GM23338 (cell line): ENCODE data around the gene PLA2G4F. TPM values are rescaled to one million over a fixed set of nuclear protein-coding genes. Genes with fewer than 3 reads are reported as not detected.

Source experiments
- ATAC-seq: fragments of 200-7000 bp; cut with Tn5 transposase; 3 replicates; pipeline ENCODE4 v1.9.1; 2020
- DNase-seq: peaks from one replicate; pipeline ENCODE4 v3.0.0-alpha.2; 2015; ENCODE audit warnings: low spot score
- H2AFZ ChIP-seq: fragments of 200-600 bp; sonication (generic); 2 replicates; pipeline ENCODE4 v1.8.0; 2016; ENCODE audit warnings: antibody characterized with exemption, mild to moderate bottlenecking, moderate library complexity
- H3F3A ChIP-seq: fragments of 200-600 bp; sonication (generic); replicated peaks from 2 replicates; pipeline ENCODE4 v1.8.0; 2017; ENCODE audit warnings: antibody characterized with exemption, mixed run types, low read depth
- H3K27ac ChIP-seq: fragments of 200-600 bp; sonication (generic); 2 replicates; pipeline ENCODE4 v1.6.1; 2016; ENCODE audit warnings: low read depth
- H3K27me3 ChIP-seq: fragments of 200-600 bp; sonication (generic); 2 replicates; pipeline ENCODE4 v1.8.0; 2016; ENCODE audit warnings: mild to moderate bottlenecking, mixed run types, moderate library complexity; ENCODE audit not compliant: insufficient read depth
- H3K36me3 ChIP-seq: fragments of 200-600 bp; sonication (generic); 2 replicates; pipeline ENCODE4 v1.8.0; 2016; ENCODE audit warnings: mild to moderate bottlenecking; ENCODE audit not compliant: insufficient read depth
- H3K4me1 ChIP-seq: fragments of 200-600 bp; sonication (generic); 2 replicates; pipeline ENCODE4 v1.8.0; 2016; ENCODE audit warnings: mild to moderate bottlenecking, moderate library complexity; ENCODE audit not compliant: insufficient read depth
- H3K4me2 ChIP-seq: fragments of 200-600 bp; sonication (generic); 2 replicates; pipeline ENCODE4 v1.7.1; 2017; ENCODE audit warnings: mixed run types
- H3K4me3 ChIP-seq: fragments of 200-600 bp; sonication (generic); 2 replicates; pipeline ENCODE4 v1.6.1; 2016; ENCODE audit warnings: mixed run types
- H3K79me2 ChIP-seq: fragments of 200-600 bp; sonication (generic); replicated peaks from 2 replicates; pipeline ENCODE4 v1.8.0; 2017; ENCODE audit warnings: mild to moderate bottlenecking; ENCODE audit not compliant: insufficient read depth
- H3K9me2 ChIP-seq: fragments of 200-600 bp; sonication (generic); 2 replicates; pipeline ENCODE4 v1.8.0; 2017; ENCODE audit not compliant: insufficient read depth
- H4K20me1 ChIP-seq: fragments of 200-600 bp; sonication (generic); replicated peaks from 2 replicates; pipeline ENCODE4 v1.8.0; 2017; ENCODE audit warnings: mild to moderate bottlenecking; ENCODE audit not compliant: insufficient read depth
- H3K27ac Mint-ChIP-seq: 2 replicates; pipeline ENCODE4 v1.8.0; 2020; ENCODE audit warnings: inconsistent platforms, mild to moderate bottlenecking, moderate library complexity, mixed read lengths
- H3K27me3 Mint-ChIP-seq: 3 replicates; pipeline ENCODE4 v1.8.0; 2022; ENCODE audit warnings: low read depth, mild to moderate bottlenecking, moderate library complexity, mixed read lengths, inconsistent platforms; ENCODE audit not compliant: insufficient read depth, poor library complexity
- H3K36me3 Mint-ChIP-seq: 3 replicates; pipeline ENCODE4 v1.8.0; 2021; ENCODE audit warnings: low read depth, mild to moderate bottlenecking, inconsistent platforms, moderate library complexity, mixed read lengths
- H3K4me1 Mint-ChIP-seq: 3 replicates; pipeline ENCODE4 v1.8.0; 2020; ENCODE audit warnings: mild to moderate bottlenecking, inconsistent platforms, mixed read lengths
- H3K4me3 Mint-ChIP-seq: 3 replicates; pipeline ENCODE4 v1.8.0; 2021; ENCODE audit warnings: moderate library complexity, mild to moderate bottlenecking, inconsistent platforms, mixed read lengths
- H3K9me3 Mint-ChIP-seq: 3 replicates; pipeline ENCODE4 v1.8.0; 2020; ENCODE audit warnings: moderate library complexity, mild to moderate bottlenecking, inconsistent platforms, mixed read lengths
- CREB1 ChIP-seq: fragments of 250-450 bp; sonication (Bioruptor Pico); IDR thresholded peaks from 2 replicates; pipeline ENCODE4 v1.5.0; 2020; ENCODE audit warnings: low read depth, mild to moderate bottlenecking, moderate library complexity
- ETS1 ChIP-seq: IDR thresholded peaks from 2 replicates; pipeline ENCODE4 v1.6.1; 2016; ENCODE audit warnings: antibody characterized with exemption
- EZH2 ChIP-seq: fragments of 200-600 bp; sonication (generic); IDR thresholded peaks from one replicate; pipeline ENCODE4 v1.8.0; 2017; ENCODE audit warnings: antibody characterized with exemption, mild to moderate bottlenecking, low read depth; ENCODE audit not compliant: unreplicated experiment
- POLR2AphosphoS5 ChIP-seq: IDR thresholded peaks from 2 replicates; pipeline ENCODE4 v1.6.1; 2016; ENCODE audit warnings: antibody characterized with exemption, low read depth
- REST ChIP-seq: IDR thresholded peaks from one replicate; pipeline ENCODE4 v1.6.1; 2018; ENCODE audit warnings: antibody characterized with exemption; ENCODE audit not compliant: unreplicated experiment
- ZNF331 ChIP-seq: fragments of 250-450 bp; sonication (Bioruptor Pico); IDR thresholded peaks from 2 replicates; pipeline ENCODE4 v1.5.0; 2020; ENCODE audit warnings: low read depth, mild to moderate bottlenecking, moderate library complexity
- ZNF462 ChIP-seq: fragments of 250-450 bp; sonication (Bioruptor Pico); IDR thresholded peaks from 2 replicates; pipeline ENCODE4 v1.5.0; 2020; ENCODE audit warnings: mild to moderate bottlenecking, moderate library complexity
- polyA plus RNA-seq: library from polyadenylated mRNA; unstranded; fragments of >200 nt; fragmentation: Nextera tagmentation; extraction: Ambion mirVana; gene quantifications from 2 replicates; pipeline ENCODE4 v1.2.1, GENCODE V29; 2016
- total RNA-seq: library from RNA; depleted of rRNA; stranded (reverse); fragments of >200 nt; shearing (Covaris generic); gene quantifications from 2 replicates; pipeline ENCODE4 v1.2.3, GENCODE V29; 2014

The PLA2G4F gene
- total and polyA plus RNA-seq, 2 experiments from 2014 or later: not detected

DNA sequence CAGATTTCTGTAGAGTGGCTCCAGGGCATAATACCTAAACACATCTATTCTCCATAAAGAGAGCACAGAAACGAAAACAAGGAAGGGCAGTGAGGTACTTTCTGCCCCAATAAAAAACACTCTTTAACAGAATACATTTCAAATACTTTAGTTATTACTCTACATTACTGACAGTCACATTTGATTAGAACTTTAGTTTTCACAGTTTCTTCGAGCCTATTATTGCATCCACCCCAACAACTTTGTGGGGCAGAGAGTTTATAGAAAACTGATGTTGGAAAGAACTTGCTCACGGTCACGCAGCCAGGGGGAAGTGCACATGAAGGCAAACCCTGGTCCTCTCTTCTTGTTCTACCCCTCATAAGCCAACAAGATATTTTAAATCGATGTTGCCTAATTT, 42.7 kb upstream of the PLA2G4F start:
- H3K27me3 ChIP-seq: no peaks in the 10 kb centered on the region
- no peaks in the 10 kb centered on the region; the same call in 1 of the 2 replicates for H4K20me1 ChIP-seq
- H2AFZ ChIP-seq: no peak overlapping the region
- peaks cover 3% of the 10 kb centered on the region; the same call in 1 of the 3 replicates for H3K9me3 Mint-ChIP-seq
- H3K27ac Mint-ChIP-seq: no peak overlapping the region
- H3K4me1 ChIP-seq: no peaks in the 10 kb centered on the region
- H3K4me1 Mint-ChIP-seq: no peaks in the 10 kb centered on the region
- TF ChIP-seq POLR2AphosphoS5 (no peak), ETS1 (no peak), EZH2 (no peak), CREB1 (CRISPR knock-in tag) (no peak), ZNF462 (CRISPR knock-in tag) (no peak), REST (no peak), ZNF331 (CRISPR knock-in tag) (no peak)
- H3K36me3 ChIP-seq: no peaks in the 10 kb centered on the region
- no peak overlapping the region for H3K4me2 ChIP-seq
- ATAC-seq (no peak), DNase-seq (no peak)
- no peak overlapping the region for H3K4me3 Mint-ChIP-seq
- H3F3A ChIP-seq: no peaks in the 10 kb centered on the region
- no peak overlapping the region for H3K4me3 ChIP-seq
- H3K36me3 Mint-ChIP-seq: peaks cover 24% of the 10 kb centered on the region; the same call in 2 of the 3 replicates
- no peaks in the 10 kb centered on the region for H3K9me2 ChIP-seq
- no peaks in the 10 kb centered on the region for H3K27me3 Mint-ChIP-seq
- no peaks in the 10 kb centered on the region; the same call in 1 of the 2 replicates for H3K79me2 ChIP-seq
- no peak overlapping the region for H3K27ac ChIP-seq
